HG03442 (cell line): ENCODE measurements around the gene DUSP6.

Source experiments
- ATAC-seq: cut with Tn5 transposase; IDR thresholded peaks from one replicate; pipeline ENCODE4 v1.9.1; 2021; ENCODE audit warnings: mild to moderate bottlenecking, moderate library complexity; ENCODE audit not compliant: unreplicated experiment

The DUSP6 gene

DNA sequence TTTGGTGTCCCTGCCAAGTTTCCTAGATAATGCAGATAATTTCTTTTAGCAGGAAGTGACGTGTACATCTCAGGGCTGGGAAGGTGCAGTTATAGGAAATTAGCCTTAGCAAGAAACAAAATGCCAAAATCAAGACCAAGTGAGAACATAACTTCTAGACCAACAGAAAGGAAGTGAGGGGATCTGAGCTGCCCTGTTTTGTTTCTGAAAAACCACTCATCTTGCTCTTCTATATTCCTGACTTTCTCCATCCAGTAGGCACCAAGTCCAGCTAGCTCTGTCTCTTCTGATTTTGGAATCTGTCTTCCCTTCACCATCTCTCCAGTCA lies 23.9 kb upstream of the DUSP6 start:
- no peak for ATAC-seq

DNA sequence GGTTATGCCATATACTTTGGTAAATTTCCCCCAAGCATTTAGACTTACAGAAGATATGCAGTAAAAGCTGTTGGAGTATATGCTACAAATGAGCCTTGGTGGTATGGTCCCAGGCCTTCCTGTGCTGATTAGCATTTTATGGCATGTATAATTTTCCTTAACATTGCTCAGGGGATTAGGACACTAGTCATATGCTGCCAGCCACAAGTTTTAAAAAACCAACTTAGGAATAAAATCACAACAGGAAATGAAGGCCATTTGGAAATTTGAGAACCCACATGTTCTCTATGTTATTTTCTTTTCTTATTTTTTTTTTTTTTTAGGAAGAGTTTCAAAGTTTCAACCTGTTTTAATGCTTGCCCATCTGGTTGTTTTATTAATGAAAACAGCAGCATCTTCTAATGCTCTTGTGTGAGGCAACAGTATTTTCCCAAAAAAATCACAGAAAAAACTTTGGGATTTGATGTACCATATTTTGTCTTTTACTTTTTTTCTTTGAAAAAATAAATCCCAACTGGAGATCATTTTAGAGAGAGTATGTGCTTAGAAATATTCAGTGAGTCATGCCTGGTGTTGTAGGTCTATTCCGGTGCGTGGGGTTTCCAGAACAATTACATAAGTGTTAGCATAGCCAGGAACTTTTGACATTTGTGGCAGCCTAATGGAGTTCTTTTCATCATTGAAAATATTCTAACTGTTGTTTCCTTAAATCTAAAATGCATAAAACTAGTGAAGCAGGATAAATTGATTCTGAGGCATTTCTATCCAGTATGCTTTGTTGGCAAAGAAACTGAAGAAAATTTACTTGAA lies 21.7 kb upstream of the DUSP6 start:
- no peak for ATAC-seq

- no peak for ATAC-seq
Measured at GRCh38 chr12:89372584-89373370, 20.5 kb upstream of the DUSP6 start.

DNA sequence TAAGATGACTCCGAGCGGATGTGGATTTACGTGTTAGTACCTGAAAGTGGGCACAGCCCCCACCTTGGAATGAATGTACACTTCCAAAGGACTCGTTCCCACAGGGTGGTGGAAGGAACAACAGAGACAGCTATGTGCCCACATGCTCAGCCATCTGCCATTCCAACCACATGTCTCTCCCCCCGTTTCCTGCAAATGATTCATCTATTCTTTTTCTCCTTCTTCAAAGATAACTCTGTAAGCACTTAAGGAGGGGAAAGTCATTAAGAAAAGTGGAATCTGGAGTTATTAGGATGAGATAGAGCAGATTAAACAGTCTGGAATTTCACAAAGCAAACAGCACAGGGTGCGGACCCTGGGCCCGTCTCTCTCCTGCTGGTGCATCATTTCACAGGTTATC lies 18.5 kb upstream of the DUSP6 start:
- ATAC-seq = no peak

DNA sequence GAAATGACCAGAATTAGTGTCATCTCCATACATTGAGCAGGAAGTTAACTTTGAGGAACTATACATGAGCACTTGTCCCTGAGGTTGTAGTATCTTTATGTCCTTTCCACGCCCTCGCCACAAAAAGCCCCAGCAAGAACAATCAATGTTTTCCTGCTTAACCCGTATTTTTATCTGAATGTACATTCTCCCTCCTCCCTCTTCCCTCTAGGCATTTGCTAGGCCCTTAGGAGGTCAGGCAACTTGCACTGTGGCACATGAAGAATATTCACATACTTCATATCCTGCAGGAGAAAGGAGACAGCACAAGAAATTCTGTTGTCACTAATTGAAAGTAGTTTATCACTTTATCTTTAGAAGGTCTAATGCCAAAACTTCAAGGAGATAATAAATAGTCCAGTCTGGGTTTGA lies 18.1 kb upstream of the DUSP6 start:
- ATAC-seq = no peak

- no peak for ATAC-seq
Measured at GRCh38 chr12:89369166-89369565, 16.9 kb upstream of the DUSP6 start.

GRCh38 chr12:89368391-89368790 lies 16.1 kb upstream of the DUSP6 start:
- no peak for ATAC-seq

GRCh38 chr12:89366676-89367364 lies 14.5 kb upstream of the DUSP6 start:
- ATAC-seq = no peak

- no peak for ATAC-seq
Measured at GRCh38 chr12:89364631-89365030, 12.3 kb upstream of the DUSP6 start.

DNA sequence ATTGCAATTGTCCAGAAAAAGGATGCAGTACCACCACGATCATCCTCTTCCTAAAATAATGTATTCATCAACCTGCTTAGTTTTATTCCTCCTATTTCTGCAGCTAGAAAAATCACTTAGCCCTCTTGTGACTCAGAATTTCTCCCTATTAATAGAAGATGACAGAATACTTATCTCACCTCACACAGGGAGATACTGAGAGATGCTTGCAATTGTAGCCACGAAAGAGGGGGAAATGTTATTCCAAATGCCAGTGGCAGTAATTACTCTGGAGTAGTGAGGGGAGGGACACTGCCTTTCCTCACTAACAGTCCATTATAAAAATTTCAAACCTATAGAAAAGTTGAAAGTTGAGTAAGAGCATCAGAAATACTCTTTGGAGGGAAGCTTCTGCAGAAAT lies 11.8 kb upstream of the DUSP6 start:
- ATAC-seq = no peak

- no peak for ATAC-seq
Measured at GRCh38 chr12:89363582-89363981, 11.3 kb upstream of the DUSP6 start.

DNA sequence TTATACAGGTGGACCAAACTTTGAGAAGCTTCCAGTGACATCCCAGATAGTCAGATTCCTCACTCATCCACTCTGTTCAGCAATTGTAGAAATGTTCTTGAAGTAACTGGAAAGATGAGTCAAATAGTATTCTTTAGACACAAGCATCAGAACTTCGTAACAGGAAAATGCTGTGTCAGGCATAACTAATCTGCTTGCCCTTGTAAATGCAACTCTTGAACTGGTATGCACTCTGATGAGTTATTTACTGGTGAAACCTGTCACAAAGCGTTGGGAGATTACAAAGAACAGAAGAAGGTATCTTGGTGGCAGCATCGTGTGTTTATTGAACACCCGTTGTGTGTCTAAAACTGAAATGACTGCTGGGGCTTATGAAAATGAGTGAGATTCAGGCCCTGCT lies 10.8 kb upstream of the DUSP6 start:
- ATAC-seq = no peak

GRCh38 chr12:89359615-89360014 lies 7.3 kb upstream of the DUSP6 start:
- ATAC-seq = no peak

DNA sequence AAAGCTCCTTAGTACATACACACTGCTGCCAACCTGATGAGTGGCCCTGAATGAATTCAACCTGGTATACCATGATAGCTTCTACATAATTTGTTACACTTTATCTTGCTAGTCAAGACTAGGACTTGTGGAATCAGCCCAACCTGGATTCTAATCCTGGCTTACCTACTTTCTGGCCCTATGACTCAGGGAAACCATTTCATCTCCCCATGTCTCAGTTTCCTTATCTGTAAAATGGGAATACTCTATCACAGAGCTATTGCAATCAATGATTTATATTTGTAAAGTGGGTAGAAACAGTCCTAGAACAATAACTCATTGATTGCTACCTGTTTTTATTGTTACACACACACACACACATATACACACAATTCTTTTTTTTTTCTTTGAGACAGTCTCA lies 6.5 kb upstream of the DUSP6 start:
- no peak for ATAC-seq

- no peak for ATAC-seq
Measured at GRCh38 chr12:89357297-89357730, 5.0 kb upstream of the DUSP6 start.

- no peak for ATAC-seq
Measured at GRCh38 chr12:89356069-89356665, 3.9 kb upstream of the DUSP6 start.

DNA sequence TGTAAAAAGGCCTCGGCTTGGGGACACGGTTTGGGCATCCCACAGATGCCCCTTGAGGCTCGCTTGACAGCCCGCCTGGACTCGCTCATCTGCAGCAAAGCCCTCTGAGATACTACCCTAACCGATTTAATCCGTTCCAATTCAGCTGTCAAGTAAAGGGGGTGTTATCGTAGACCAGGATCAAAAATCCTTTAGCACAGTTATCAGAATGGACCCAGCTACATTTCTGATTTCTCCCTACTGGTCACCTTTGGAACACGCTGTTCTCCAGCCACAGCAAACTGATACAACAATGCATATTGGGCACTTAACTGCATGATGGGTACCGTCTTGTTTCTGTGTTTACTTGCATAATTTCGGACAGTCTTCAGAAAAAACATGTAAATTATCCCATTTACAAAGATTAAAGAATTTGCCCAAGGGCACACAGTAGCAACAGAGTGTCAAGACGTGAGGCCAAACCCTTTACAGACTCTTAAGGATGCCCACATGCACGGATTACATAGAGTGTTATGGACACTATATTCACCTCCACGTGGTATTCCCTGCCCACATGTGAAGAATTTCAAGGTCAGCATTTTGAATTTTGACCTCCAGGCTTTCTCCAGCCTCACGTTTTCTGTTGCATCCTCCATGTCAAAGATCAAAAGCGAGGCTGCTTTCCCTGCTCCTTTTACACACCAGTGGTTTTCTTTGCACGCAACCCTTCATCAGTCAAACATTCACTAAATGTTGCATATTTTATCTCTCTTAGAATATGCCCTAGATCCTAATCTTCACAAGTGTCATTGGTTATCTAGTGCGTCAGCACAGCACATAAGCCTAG lies 3.2 kb upstream of the DUSP6 start:
- ATAC-seq = no peak

GRCh38 chr12:89354612-89355067 lies 2.3 kb upstream of the DUSP6 start:
- ATAC-seq = no peak

DNA sequence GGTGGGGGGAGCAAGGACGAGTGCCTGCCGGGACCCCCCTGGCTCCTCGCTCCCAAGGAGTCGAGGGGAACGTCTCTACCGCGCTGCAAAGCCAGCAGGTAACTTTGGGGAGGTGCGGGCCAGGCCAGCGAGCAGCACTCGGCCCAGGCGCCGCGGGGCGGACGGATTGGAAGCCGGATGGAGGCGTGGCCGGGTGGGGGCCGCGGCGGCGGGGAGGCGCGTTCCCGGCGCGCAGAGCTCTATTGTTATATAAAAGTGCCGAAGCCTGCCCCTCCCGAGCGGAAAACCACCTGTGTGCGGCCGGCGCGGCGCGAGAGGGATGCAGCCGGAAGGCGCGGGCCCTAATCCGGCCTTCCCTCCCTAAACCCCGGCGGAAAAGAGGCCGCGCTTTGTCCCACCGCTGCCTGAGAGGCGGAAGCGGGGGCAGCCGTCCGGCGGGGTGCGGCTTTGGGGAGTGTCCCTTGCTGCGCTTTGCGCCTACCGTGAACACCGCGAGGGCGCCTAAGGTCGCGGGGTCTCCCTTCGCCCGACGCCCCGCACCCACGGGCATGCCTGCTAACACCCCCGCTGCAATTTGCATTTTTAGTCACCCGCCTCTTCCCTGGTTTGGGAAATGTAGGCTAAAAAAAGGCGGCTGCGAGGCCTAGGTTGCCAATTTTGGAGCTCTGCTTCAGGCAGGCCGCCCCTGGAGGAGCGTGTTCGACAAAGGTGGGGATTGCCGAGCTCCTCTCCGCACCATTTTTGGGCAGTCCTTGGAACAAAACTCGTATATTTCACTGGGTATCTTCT lies 1.7 kb upstream of the DUSP6 start:
- peak; percentile 32 for ATAC-seq
